NCI-H345 treated with DMSO at 0.1 percent for 48 hours (cell line): Measurements from ENCODE around the gene IL3.

Experiments
- DNase-seq: peaks from one replicate; lab custom pipeline; 2025; ENCODE audit not compliant: unreplicated experiment; lab: John Stamatoyannopoulos, UW

The IL3 gene

GRCh38 chr5:132060501-132061161 lies at the start of gene IL3:
Gene IL3 (plus strand): TSS chr5:132060655. CDS start chr5:132060707, 52 bp downstream.
- DNase-seq = no peak

GRCh38 chr5:132010989-132011621 lies 49.4 kb upstream of the IL3 start:
- no peak for DNase-seq

GRCh38 chr5:132011622-132012343 lies 48.7 kb upstream of the IL3 start, which contains the start of gene ACSL6:
Gene ACSL6 (minus strand): TSS chr5:132011658. CDS start chr5:132011553, 105 bp downstream.
- no peak for DNase-seq

GRCh38 chr5:132012371-132013005 lies 48.0 kb upstream of the IL3 start:
- no peak for DNase-seq

GRCh38 chr5:132013006-132013689 lies 47.3 kb upstream of the IL3 start:
- DNase-seq = no peak

GRCh38 chr5:132013711-132014110 lies 46.7 kb upstream of the IL3 start:
- DNase-seq = no peak

- no peak for DNase-seq
Observed at GRCh38 chr5:132016721-132017250, 43.7 kb upstream of the IL3 start.

- no peak for DNase-seq
Observed at GRCh38 chr5:132017316-132017715, 43.1 kb upstream of the IL3 start.

- no peak for DNase-seq
Observed at GRCh38 chr5:132017738-132018625, 42.5 kb upstream of the IL3 start.

GRCh38 chr5:132019337-132019736 lies 41.1 kb upstream of the IL3 start:
- DNase-seq = no peak

- DNase-seq = no peak
Observed at GRCh38 chr5:132019857-132020555, 40.4 kb upstream of the IL3 start.

GRCh38 chr5:132020568-132021339 lies 39.7 kb upstream of the IL3 start:
- no peak for DNase-seq

- no peak for DNase-seq
Observed at GRCh38 chr5:132021654-132022053, 38.8 kb upstream of the IL3 start.

GRCh38 chr5:132022737-132023136 lies 37.7 kb upstream of the IL3 start:
- DNase-seq = no peak

- DNase-seq = no peak
Observed at GRCh38 chr5:132023258-132024116, 37.0 kb upstream of the IL3 start.

GRCh38 chr5:132024117-132024435 lies 36.4 kb upstream of the IL3 start:
- no peak for DNase-seq

- no peak for DNase-seq
Observed at GRCh38 chr5:132024789-132025402, 35.6 kb upstream of the IL3 start.
